ENCODE measurements around the gene ABL1.
A peak's percentile ranks its signal among the peaks of the same experiment; 100 is the strongest.

ABL1 gene

GRCh38 chr9:130857864-130858738 lies 23.0 kb downstream of the ABL1 start:
- Histone ChIP-seq H3K4me2 (ENCODE audit: low read length) (peak overlapping the region; percentile 57), H3K36me3 (ENCODE audit: insufficient read depth, low read length) (peaks cover 61% of the 10 kb centered on the region), H3K4me3 (ENCODE audit: low read length) (no peak overlapping the region), H3K9ac (ENCODE audit: low read depth, low read length) (peak overlapping the region; percentile 82), H3K4me1 (ENCODE audit: control insufficient read depth, insufficient read depth, low read length) (peaks cover 52% of the 10 kb centered on the region), H3K27me3 (ENCODE audit: control insufficient read depth, insufficient read depth, low read length) (no peaks in the 10 kb centered on the region), H3K9me3 (replicated peaks; ENCODE audit: low read length) (no peaks in the 10 kb centered on the region)

DNA sequence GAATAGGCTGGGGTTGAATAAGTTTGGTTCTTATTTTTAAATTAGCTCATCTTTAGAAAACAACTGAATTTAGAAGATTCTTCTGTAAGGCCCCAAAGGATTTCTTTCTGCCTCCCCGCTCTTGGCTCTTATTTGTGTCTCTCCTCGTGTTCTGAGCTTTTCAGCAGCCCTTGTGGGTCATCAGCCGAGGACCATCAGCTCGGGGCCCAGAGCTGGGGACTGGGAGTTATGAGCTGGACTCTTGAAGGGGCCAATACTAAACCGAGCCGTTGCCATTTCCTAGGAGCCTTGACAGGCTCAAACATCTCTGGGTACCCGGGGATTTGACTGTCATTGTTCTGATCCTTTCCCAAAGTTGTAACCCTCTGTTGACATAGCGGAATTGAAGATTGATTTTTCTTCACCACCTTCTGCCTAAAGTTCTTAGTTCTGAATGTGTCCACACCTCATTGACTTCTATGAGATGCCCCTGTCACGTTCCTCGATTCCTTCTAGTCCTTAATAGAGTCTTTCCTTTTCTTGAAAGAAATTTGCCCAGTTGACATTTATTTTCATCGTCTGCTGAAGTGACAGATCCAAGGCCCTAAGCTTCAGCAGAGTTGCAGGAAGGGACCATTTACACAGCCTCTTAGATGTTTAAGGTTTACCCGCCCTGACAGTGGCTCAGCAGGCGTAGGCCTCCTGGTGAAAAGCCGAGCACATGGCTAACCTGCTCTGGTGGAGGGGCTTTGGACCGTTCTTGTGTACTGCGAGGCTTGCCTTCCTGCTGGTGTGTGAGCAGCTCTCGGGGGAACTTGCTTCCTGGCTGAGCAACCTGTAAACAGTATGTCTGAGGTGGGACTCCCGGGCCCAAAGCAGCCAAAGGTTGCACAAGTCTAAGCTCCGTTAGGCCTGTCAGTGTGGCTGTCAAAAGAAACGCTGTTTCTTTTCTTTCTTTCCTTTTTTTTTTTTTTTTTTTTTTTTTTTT lies 24.0 kb downstream of the ABL1 start:
- Histone ChIP-seq H3K4me2 (ENCODE audit: low read length) (peak overlapping the region; percentile 57), H3K4me3 (ENCODE audit: low read length) (no peak overlapping the region), H3K4me1 (ENCODE audit: control insufficient read depth, insufficient read depth, low read length) (peaks cover 59% of the 10 kb centered on the region), H3K27me3 (ENCODE audit: control insufficient read depth, insufficient read depth, low read length) (no peaks in the 10 kb centered on the region), H3K9me3 (replicated peaks; ENCODE audit: low read length) (no peaks in the 10 kb centered on the region), H3K36me3 (ENCODE audit: insufficient read depth, low read length) (peaks cover 67% of the 10 kb centered on the region), H3K9ac (ENCODE audit: low read depth, low read length) (peak overlapping the region; percentile 82)

GRCh38 chr9:130860458-130861316 lies 25.6 kb downstream of the ABL1 start:
- peaks cover 59% of the 10 kb centered on the region for H3K4me1 ChIP-seq (ENCODE audit: control insufficient read depth, insufficient read depth, low read length)
- no peaks in the 10 kb centered on the region for H3K27me3 ChIP-seq (ENCODE audit: control insufficient read depth, insufficient read depth, low read length)
- H3K9ac ChIP-seq (ENCODE audit: low read depth, low read length), result peak overlapping the region; percentile 82
- peaks cover 63% of the 10 kb centered on the region for H3K36me3 ChIP-seq (ENCODE audit: insufficient read depth, low read length)
- H3K4me2 ChIP-seq (ENCODE audit: low read length), result peak overlapping the region; percentile 73
- H3K4me3 ChIP-seq (ENCODE audit: low read length), result peak overlapping the region; percentile 37
- H3K9me3 ChIP-seq (replicated peaks; ENCODE audit: low read length), result no peaks in the 10 kb centered on the region

DNA sequence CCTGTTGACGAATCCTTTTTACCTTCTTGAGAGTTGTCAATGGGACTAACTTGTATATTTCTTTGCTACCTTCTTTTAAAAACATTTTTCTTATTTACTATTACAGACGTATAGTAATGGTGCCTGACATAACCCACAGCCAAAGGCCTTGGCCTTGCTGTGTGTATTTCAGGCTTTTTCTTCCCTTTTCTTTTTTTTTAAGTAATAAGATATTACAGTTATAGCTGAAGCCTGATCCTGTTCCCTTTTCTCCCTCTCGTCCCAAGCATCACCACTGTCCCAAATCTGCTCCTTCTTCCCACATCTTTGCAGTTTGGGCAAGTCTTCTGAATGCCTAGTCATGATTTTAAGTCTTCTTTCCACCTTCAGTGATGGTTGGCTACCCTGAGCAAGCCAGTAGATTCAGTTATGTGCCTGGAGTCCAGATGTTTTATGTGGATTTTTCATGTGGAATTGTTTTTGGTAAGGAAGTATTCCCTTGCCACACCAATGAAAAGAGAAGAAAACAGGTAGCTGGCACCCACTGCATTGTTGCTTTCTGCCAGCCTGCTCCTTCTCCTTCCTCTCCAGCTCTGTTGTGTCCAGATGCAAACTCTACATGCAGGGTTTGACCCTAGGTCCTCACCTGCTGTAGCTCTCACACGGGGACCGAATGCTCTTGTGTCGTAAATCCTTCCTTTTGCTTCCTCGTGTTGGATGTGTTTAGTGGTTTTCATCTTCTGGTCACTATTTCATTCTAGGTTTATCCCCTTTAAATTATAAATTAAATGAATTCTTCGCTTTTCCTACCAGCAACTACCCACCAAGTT lies 26.5 kb downstream of the ABL1 start:
- H3K4me3 ChIP-seq (ENCODE audit: low read length), result no peak overlapping the region
- H3K9me3 ChIP-seq (replicated peaks; ENCODE audit: low read length), result no peaks in the 10 kb centered on the region
- peak overlapping the region; percentile 73 for H3K4me2 ChIP-seq (ENCODE audit: low read length)
- H3K36me3 ChIP-seq (ENCODE audit: insufficient read depth, low read length), result peaks cover 62% of the 10 kb centered on the region
- H3K27me3 ChIP-seq (ENCODE audit: control insufficient read depth, insufficient read depth, low read length), result no peaks in the 10 kb centered on the region
- peak overlapping the region; percentile 75 for H3K9ac ChIP-seq (ENCODE audit: low read depth, low read length)
- H3K4me1 ChIP-seq (ENCODE audit: control insufficient read depth, insufficient read depth, low read length), result peaks cover 59% of the 10 kb centered on the region

DNA sequence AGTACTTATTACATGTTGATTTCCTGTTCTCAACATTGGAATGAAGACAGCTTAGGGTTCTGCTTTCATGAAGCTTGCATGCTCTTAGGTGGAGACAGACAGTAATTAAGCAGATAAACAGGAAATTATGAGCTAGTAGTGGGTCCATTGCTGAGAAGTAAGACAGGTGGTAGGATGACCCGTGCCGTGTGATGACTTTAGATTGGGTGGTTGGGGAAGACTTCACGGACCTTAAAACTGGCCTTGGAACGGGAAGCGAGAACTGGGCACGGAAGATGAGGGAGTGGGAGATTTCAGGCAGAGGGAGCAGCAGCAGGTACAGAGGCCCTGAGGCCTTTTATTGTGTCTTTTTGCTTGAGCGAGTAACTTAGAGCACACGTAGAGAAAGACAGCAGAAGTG lies 27.2 kb downstream of the ABL1 start:
- Histone ChIP-seq H3K36me3 (ENCODE audit: insufficient read depth, low read length) (peaks cover 58% of the 10 kb centered on the region), H3K4me2 (ENCODE audit: low read length) (no peak overlapping the region), H3K9me3 (replicated peaks; ENCODE audit: low read length) (no peaks in the 10 kb centered on the region), H3K4me3 (ENCODE audit: low read length) (no peak overlapping the region), H3K9ac (ENCODE audit: low read depth, low read length) (peak overlapping the region; percentile 75), H3K27me3 (ENCODE audit: control insufficient read depth, insufficient read depth, low read length) (no peaks in the 10 kb centered on the region), H3K4me1 (ENCODE audit: control insufficient read depth, insufficient read depth, low read length) (peaks cover 57% of the 10 kb centered on the region)

DNA sequence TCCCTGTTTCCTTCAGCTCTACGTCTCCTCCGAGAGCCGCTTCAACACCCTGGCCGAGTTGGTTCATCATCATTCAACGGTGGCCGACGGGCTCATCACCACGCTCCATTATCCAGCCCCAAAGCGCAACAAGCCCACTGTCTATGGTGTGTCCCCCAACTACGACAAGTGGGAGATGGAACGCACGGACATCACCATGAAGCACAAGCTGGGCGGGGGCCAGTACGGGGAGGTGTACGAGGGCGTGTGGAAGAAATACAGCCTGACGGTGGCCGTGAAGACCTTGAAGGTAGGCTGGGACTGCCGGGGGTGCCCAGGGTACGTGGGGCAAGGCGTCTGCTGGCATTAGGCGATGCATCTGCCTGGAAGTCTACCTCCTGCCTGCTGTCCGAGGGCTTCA lies 27.7 kb downstream of the ABL1 start:
- H3K9me3 ChIP-seq (replicated peaks; ENCODE audit: low read length), result no peaks in the 10 kb centered on the region
- no peaks in the 10 kb centered on the region for H3K27me3 ChIP-seq (ENCODE audit: control insufficient read depth, insufficient read depth, low read length)
- no peak overlapping the region for H3K9ac ChIP-seq (ENCODE audit: low read depth, low read length)
- no peak overlapping the region for H3K4me2 ChIP-seq (ENCODE audit: low read length)
- peaks cover 60% of the 10 kb centered on the region for H3K36me3 ChIP-seq (ENCODE audit: insufficient read depth, low read length)
- peaks cover 52% of the 10 kb centered on the region for H3K4me1 ChIP-seq (ENCODE audit: control insufficient read depth, insufficient read depth, low read length)
- no peak overlapping the region for H3K4me3 ChIP-seq (ENCODE audit: low read length)

DNA sequence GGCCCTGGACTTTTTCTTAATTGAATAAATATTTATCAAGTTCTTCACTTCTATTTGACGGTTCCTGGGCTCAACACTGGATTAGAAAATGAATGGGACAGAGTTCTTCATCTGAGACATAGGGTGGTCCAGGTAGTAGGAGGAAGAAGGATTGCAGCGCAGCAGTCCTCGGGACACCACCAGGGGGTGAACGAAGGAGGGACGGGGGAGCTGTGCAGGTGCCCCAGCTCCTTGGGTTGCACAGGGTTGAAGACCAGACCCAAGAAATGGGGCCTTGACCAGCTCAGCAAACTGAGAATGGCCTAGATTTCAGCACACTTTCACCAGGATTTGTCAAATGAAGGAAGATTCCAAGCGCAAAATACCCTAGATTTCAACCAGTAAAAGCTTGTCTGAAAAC lies 29.5 kb downstream of the ABL1 start:
- Histone ChIP-seq H3K4me1 (ENCODE audit: control insufficient read depth, insufficient read depth, low read length) (peaks cover 35% of the 10 kb centered on the region), H3K9me3 (replicated peaks; ENCODE audit: low read length) (no peaks in the 10 kb centered on the region), H3K4me3 (ENCODE audit: low read length) (no peak overlapping the region), H3K27me3 (ENCODE audit: control insufficient read depth, insufficient read depth, low read length) (no peaks in the 10 kb centered on the region), H3K36me3 (ENCODE audit: insufficient read depth, low read length) (peaks cover 56% of the 10 kb centered on the region), H3K9ac (ENCODE audit: low read depth, low read length) (no peak overlapping the region), H3K4me2 (ENCODE audit: low read length) (no peak overlapping the region)

GRCh38 chr9:130865921-130866320 lies 30.9 kb downstream of the ABL1 start:
- Histone ChIP-seq H3K36me3 (ENCODE audit: insufficient read depth, low read length) (peaks cover 55% of the 10 kb centered on the region), H3K4me1 (ENCODE audit: control insufficient read depth, insufficient read depth, low read length) (peaks cover 23% of the 10 kb centered on the region), H3K27me3 (ENCODE audit: control insufficient read depth, insufficient read depth, low read length) (no peaks in the 10 kb centered on the region), H3K4me3 (ENCODE audit: low read length) (no peak overlapping the region), H3K9ac (ENCODE audit: low read depth, low read length) (no peak overlapping the region), H3K4me2 (ENCODE audit: low read length) (no peak overlapping the region), H3K9me3 (replicated peaks; ENCODE audit: low read length) (no peaks in the 10 kb centered on the region)

DNA sequence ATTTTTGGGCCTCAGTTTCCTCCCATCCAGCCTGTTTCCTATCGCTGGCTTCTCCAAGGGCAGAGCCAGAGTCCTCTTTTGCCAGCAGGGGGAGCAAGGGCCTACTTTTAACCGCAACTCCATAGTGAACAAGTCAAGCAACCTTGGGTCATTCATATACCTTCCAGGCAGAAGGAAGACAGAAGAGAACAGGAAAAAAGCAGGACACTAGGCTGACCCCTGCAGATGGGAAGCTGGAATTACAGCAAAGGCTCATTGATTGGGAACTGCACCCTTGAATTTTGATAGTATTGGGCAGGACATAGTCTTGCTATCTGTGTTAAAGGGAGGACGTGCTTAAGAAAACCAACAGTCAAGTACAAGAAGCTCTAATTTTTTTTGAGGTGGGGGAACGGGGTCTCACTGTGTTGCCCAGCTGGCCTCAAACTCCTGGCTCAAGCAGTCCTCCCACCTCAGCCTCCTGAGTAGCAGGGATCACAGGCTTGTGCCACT lies 31.5 kb downstream of the ABL1 start:
- Histone ChIP-seq H3K4me1 (ENCODE audit: control insufficient read depth, insufficient read depth, low read length) (peaks cover 17% of the 10 kb centered on the region), H3K4me2 (ENCODE audit: low read length) (no peak overlapping the region), H3K9me3 (replicated peaks; ENCODE audit: low read length) (no peaks in the 10 kb centered on the region), H3K36me3 (ENCODE audit: insufficient read depth, low read length) (peaks cover 60% of the 10 kb centered on the region), H3K27me3 (ENCODE audit: control insufficient read depth, insufficient read depth, low read length) (no peaks in the 10 kb centered on the region), H3K9ac (ENCODE audit: low read depth, low read length) (no peak overlapping the region), H3K4me3 (ENCODE audit: low read length) (no peak overlapping the region)

GRCh38 chr9:130867556-130867955 lies 32.5 kb downstream of the ABL1 start:
- no peak overlapping the region for H3K4me2 ChIP-seq (ENCODE audit: low read length)
- H3K4me3 ChIP-seq (ENCODE audit: low read length), result no peak overlapping the region
- peaks cover 65% of the 10 kb centered on the region for H3K36me3 ChIP-seq (ENCODE audit: insufficient read depth, low read length)
- H3K9ac ChIP-seq (ENCODE audit: low read depth, low read length), result no peak overlapping the region
- no peaks in the 10 kb centered on the region for H3K9me3 ChIP-seq (replicated peaks; ENCODE audit: low read length)
- H3K27me3 ChIP-seq (ENCODE audit: control insufficient read depth, insufficient read depth, low read length), result no peaks in the 10 kb centered on the region
- peaks cover 8% of the 10 kb centered on the region for H3K4me1 ChIP-seq (ENCODE audit: control insufficient read depth, insufficient read depth, low read length)

Measured in skeletal muscle satellite cell (primary cell).